H9 (cell line): ENCODE results near the gene LEMD3. TPM values are rescaled to one million over a fixed set of nuclear protein-coding genes. Genes with fewer than 3 reads are reported as not detected.

ENCODE experiments used
- DNase-seq: peaks from one replicate; pipeline ENCODE4 v3.0.0-alpha.2; 2017
- H2AFZ ChIP-seq: one replicate; pipeline ENCODE4 v1.6.1; 2013; ENCODE audit warnings: mild to moderate bottlenecking, low read length, control low read depth, moderate library complexity
- H2AK5ac ChIP-seq: 2 replicates; pipeline ENCODE4 v1.6.1; 2013; ENCODE audit warnings: low read length, control low read depth, mixed read lengths; ENCODE audit not compliant: insufficient read length
- H2BK120ac ChIP-seq: one replicate; pipeline ENCODE4 v1.6.1; 2013; ENCODE audit warnings: low read depth, mild to moderate bottlenecking, low read length, control low read depth, inconsistent platforms; ENCODE audit not compliant: poor library complexity, severe bottlenecking
- H2BK12ac ChIP-seq: 2 replicates; pipeline ENCODE4 v1.6.1; 2013; ENCODE audit warnings: low read length, control low read depth, mixed read lengths, low read depth; ENCODE audit not compliant: insufficient read length
- H2BK15ac ChIP-seq: 2 replicates; pipeline ENCODE4 v1.6.1; 2013; ENCODE audit warnings: low read depth, low read length, control low read depth
- H2BK20ac ChIP-seq: one replicate; pipeline ENCODE4 v1.6.1; 2013; ENCODE audit warnings: low read depth, mild to moderate bottlenecking, low read length, control low read depth, inconsistent platforms; ENCODE audit not compliant: poor library complexity, severe bottlenecking
- H2BK5ac ChIP-seq: 2 replicates; pipeline ENCODE4 v1.6.1; 2013; ENCODE audit warnings: low read length, control low read depth, mixed read lengths; ENCODE audit not compliant: insufficient read length
- H3K14ac ChIP-seq: 2 replicates; pipeline ENCODE4 v1.6.1; 2013; ENCODE audit warnings: low read length, control low read depth; ENCODE audit not compliant: insufficient read depth
- H3K18ac ChIP-seq: 2 replicates; pipeline ENCODE4 v1.6.1; 2013; ENCODE audit warnings: low read depth, mild to moderate bottlenecking, mixed read lengths, low read length, control low read depth; ENCODE audit not compliant: insufficient read length
- H3K23ac ChIP-seq: 2 replicates; pipeline ENCODE4 v1.6.1; 2013; ENCODE audit warnings: low read length, control low read depth, mixed read lengths, low read depth; ENCODE audit not compliant: insufficient read length
- H3K23me2 ChIP-seq: 2 replicates; pipeline ENCODE4 v1.6.1; 2013; ENCODE audit warnings: low read depth, mild to moderate bottlenecking, mixed read lengths, low read length, control low read depth; ENCODE audit not compliant: insufficient read length, poor library complexity, severe bottlenecking
- H3K27ac ChIP-seq: 2 replicates; pipeline ENCODE4 v1.5.1; 2013; ENCODE audit warnings: low read length, control low read depth, mixed read lengths, low read depth; ENCODE audit not compliant: insufficient read length
- H3K27me3 ChIP-seq: 2 replicates; pipeline ENCODE4 v1.6.1; 2013; ENCODE audit warnings: low read length, control low read depth, inconsistent platforms; ENCODE audit not compliant: insufficient read depth
- H3K4ac ChIP-seq: 2 replicates; pipeline ENCODE4 v1.6.1; 2013; ENCODE audit warnings: low read depth, mild to moderate bottlenecking, control low read depth, inconsistent platforms, low read length, moderate library complexity
- H3K4me1 ChIP-seq: 2 replicates; pipeline ENCODE4 v1.6.1; 2013; ENCODE audit warnings: low read length, control low read depth, inconsistent platforms; ENCODE audit not compliant: insufficient read depth
- H3K4me2 ChIP-seq: 2 replicates; pipeline ENCODE4 v1.6.1; 2013; ENCODE audit warnings: low read length, control low read depth, mixed read lengths; ENCODE audit not compliant: insufficient read length, insufficient read depth
- H3K56ac ChIP-seq: 2 replicates; pipeline ENCODE4 v1.6.1; 2013; ENCODE audit warnings: low read depth, mild to moderate bottlenecking, mixed read lengths, low read length, control low read depth; ENCODE audit not compliant: insufficient read length
- H3K79me1 ChIP-seq: 2 replicates; pipeline ENCODE4 v1.6.1; 2013; ENCODE audit warnings: low read depth, mild to moderate bottlenecking, moderate library complexity, low read length, control low read depth, inconsistent platforms; ENCODE audit not compliant: insufficient read depth, poor library complexity, severe bottlenecking
- H3K79me2 ChIP-seq: 2 replicates; pipeline ENCODE4 v1.6.1; 2013; ENCODE audit warnings: low read length, control low read depth, inconsistent platforms; ENCODE audit not compliant: insufficient read depth
- H3K9ac ChIP-seq: 2 replicates; pipeline ENCODE4 v1.6.1; 2013; ENCODE audit warnings: low read length, control low read depth, mixed read lengths; ENCODE audit not compliant: insufficient read length; ENCODE audit errors: extremely low read depth
- H3K9me3 ChIP-seq: one replicate; pipeline ENCODE4 v1.6.1; 2013; ENCODE audit warnings: low read depth, low read length, inconsistent platforms; ENCODE audit not compliant: control insufficient read depth
- H3T11ph ChIP-seq: one replicate; pipeline ENCODE4 v1.6.1; 2013; ENCODE audit warnings: mild to moderate bottlenecking, low read length, control low read depth, inconsistent platforms
- H4K20me1 ChIP-seq: one replicate; pipeline ENCODE4 v1.6.1; 2013; ENCODE audit not compliant: control insufficient read depth, insufficient read length, insufficient read depth
- H4K5ac ChIP-seq: 2 replicates; pipeline ENCODE4 v1.6.1; 2013; ENCODE audit warnings: low read depth, mild to moderate bottlenecking, mixed read lengths, low read length, control low read depth; ENCODE audit not compliant: insufficient read length
- H4K8ac ChIP-seq: replicated peaks from 2 replicates; pipeline ENCODE4 v1.6.1; 2013; ENCODE audit warnings: low read length, control low read depth, mixed read lengths, low read depth; ENCODE audit not compliant: insufficient read length
- H4K91ac ChIP-seq: 2 replicates; pipeline ENCODE4 v1.6.1; 2013; ENCODE audit warnings: low read depth, mild to moderate bottlenecking, moderate library complexity, mixed read lengths, low read length, control low read depth; ENCODE audit not compliant: insufficient read length
- H3K27ac Mint-ChIP-seq, 3 experiments: 2 replicates in 2 of 3; 3 replicates in 1 of 3; pipeline ENCODE4 v1.8.0; 2020 to 2021; ENCODE audit warnings: mixed read lengths in 3 of 3, mild to moderate bottlenecking in 1 of 3, moderate library complexity in 1 of 3
- H3K27me3 Mint-ChIP-seq: 2 replicates; pipeline ENCODE4 v1.8.0; 2021; ENCODE audit warnings: low read depth, mild to moderate bottlenecking, moderate library complexity, mixed read lengths
- H3K36me3 Mint-ChIP-seq, 3 experiments: 2 replicates in 2 of 3; 3 replicates in 1 of 3; pipeline ENCODE4 v1.8.0; 2020 to 2021; ENCODE audit warnings: low read depth in 3 of 3, mixed read lengths in 3 of 3; ENCODE audit not compliant: insufficient read depth in 1 of 3
- H3K4me1 Mint-ChIP-seq, 2 experiments: 2 replicates each; pipeline ENCODE4 v1.8.0; 2020; ENCODE audit warnings: mixed read lengths in 2 of 2
- H3K4me3 Mint-ChIP-seq, 2 experiments: 2 replicates in 1 of 2; 3 replicates in 1 of 2; pipeline ENCODE4 v1.8.0; 2020 to 2021; ENCODE audit warnings: mild to moderate bottlenecking in 2 of 2, mixed read lengths in 2 of 2, moderate library complexity in 1 of 2
- H3K9me3 Mint-ChIP-seq, 2 experiments: 2 replicates in 1 of 2; 3 replicates in 1 of 2; pipeline ENCODE4 v1.8.0; 2020; ENCODE audit warnings: mild to moderate bottlenecking in 2 of 2, mixed read lengths in 2 of 2, moderate library complexity in 1 of 2
- WGBS: extraction: QIAGEN DNeasy Blood & Tissue Kit; methylation state at CpG from one replicate; pipeline ENCODE4 v1.1.7; 2013; ENCODE audit warnings: missing lambda C conversion rate, low lambda C conversion rate, mixed read lengths; ENCODE audit not compliant: insufficient read length; ENCODE audit errors: extremely low coverage; 5-methylcytosine and 5-hydroxymethylcytosine counted together
- total RNA-seq: library from RNA; stranded (reverse); gene quantifications from 2 replicates; pipeline ENCODE4 v1.2.1, GENCODE V29; 2021
- TF ChIP-seq, protein P1 (sequence below): fragments of 200-600 bp; sonication (generic); conservative IDR thresholded peaks from 3 replicates; pipeline ENCODE4 v1.8.0; 2021; ENCODE audit warnings: antibody characterized with exemption, mild to moderate bottlenecking

The LEMD3 gene
- total RNA-seq, 1 experiment from 2014 or later = 38.1 TPM

- Histone ChIP-seq H4K5ac (no peak overlapping the region), H3K18ac (no peak overlapping the region), H4K8ac (no peak overlapping the region), H3K4me2 (no peak overlapping the region), H3K79me2 (peaks cover 1% of the 10 kb centered on the region; the same call in 1 of the 2 replicates), H4K91ac (no peak overlapping the region), H3K56ac (no peak overlapping the region), H3K9me3 (no peaks in the 10 kb centered on the region), H2BK12ac (no peak overlapping the region), H3K14ac (no peak overlapping the region), H2BK5ac (no peak overlapping the region), H2AK5ac (no peak overlapping the region), H3T11ph (no peak overlapping the region), H3K9ac (no peak overlapping the region), H2AFZ (no peak overlapping the region), H2BK20ac (no peak overlapping the region), H3K23me2 (no peaks in the 10 kb centered on the region), H3K79me1 (peaks cover 2% of the 10 kb centered on the region), H3K23ac (no peak overlapping the region), H3K27ac (no peak overlapping the region), H4K20me1 (no peaks in the 10 kb centered on the region), H2BK15ac (no peak overlapping the region), H3K27me3 (no peaks in the 10 kb centered on the region), H2BK120ac (no peak overlapping the region), H3K4me1 (no peaks in the 10 kb centered on the region), H3K4ac (no peak overlapping the region)
- Mint-ChIP-seq H3K27ac (0 out of 7 replicates have a peak overlapping the region, but pooled peaks of 1 of the 3 experiments have one; percentile 11), H3K4me1 (peaks cover 0 to 2% of the 10 kb centered on the region in 2 experiments; a peak in 1 of 4 replicates), H3K36me3 (no peaks in the 10 kb centered on the region; a peak in 1 of 7 replicates), H3K9me3 (no peaks in the 10 kb centered on the region), H3K27me3 (no peaks in the 10 kb centered on the region), H3K4me3 (no peak overlapping the region)
- TF ChIP-seq, protein P1, sequence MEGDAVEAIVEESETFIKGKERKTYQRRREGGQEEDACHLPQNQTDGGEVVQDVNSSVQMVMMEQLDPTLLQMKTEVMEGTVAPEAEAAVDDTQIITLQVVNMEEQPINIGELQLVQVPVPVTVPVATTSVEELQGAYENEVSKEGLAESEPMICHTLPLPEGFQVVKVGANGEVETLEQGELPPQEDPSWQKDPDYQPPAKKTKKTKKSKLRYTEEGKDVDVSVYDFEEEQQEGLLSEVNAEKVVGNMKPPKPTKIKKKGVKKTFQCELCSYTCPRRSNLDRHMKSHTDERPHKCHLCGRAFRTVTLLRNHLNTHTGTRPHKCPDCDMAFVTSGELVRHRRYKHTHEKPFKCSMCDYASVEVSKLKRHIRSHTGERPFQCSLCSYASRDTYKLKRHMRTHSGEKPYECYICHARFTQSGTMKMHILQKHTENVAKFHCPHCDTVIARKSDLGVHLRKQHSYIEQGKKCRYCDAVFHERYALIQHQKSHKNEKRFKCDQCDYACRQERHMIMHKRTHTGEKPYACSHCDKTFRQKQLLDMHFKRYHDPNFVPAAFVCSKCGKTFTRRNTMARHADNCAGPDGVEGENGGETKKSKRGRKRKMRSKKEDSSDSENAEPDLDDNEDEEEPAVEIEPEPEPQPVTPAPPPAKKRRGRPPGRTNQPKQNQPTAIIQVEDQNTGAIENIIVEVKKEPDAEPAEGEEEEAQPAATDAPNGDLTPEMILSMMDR = no peak
- WGBS = no CpG with 5 or more reads among the region's 5 CpGs
- DNase-seq = no peak
Measured at GRCh38 chr12:65184176-65184857, 14.9 kb downstream of the LEMD3 start.
